Colonic mucosa (tissue), 4 donors: ENCODE measurements around the gene GADD45B. TPM values are rescaled to one million over a fixed set of nuclear protein-coding genes. Genes with fewer than 3 reads are reported as not detected.
"Not testable (repeated sequence)": the region's sequence is repeated elsewhere in the genome, so short reads cannot be mapped to it uniquely, and the experiment has no call there.

Experiments
- DNase-seq: peaks from one replicate; pipeline ENCODE4 v3.0.0-alpha.2; 2020
- H3K27ac ChIP-seq: fragments of 200-600 bp; one replicate; pipeline ENCODE4 v1.8.0; 2021
- H3K27me3 ChIP-seq: fragments of 200-600 bp; one replicate; pipeline ENCODE4 v1.8.0; 2021
- H3K36me3 ChIP-seq: fragments of 200-600 bp; one replicate; pipeline ENCODE4 v1.8.0; 2021
- H3K4me1 ChIP-seq: fragments of 200-600 bp; one replicate; pipeline ENCODE4 v1.8.0; 2021; ENCODE audit warnings: mild to moderate bottlenecking
- H3K4me3 ChIP-seq: fragments of 200-600 bp; one replicate; pipeline ENCODE4 v1.8.0; 2021
- H3K9ac ChIP-seq, 2 donors: one replicate each; pipeline ENCODE4 v1.7.0; 2013; ENCODE audit warnings: control low read depth in 2 of 2, low read depth in 2 of 2, low read length in 2 of 2
- H3K9me3 ChIP-seq: fragments of 200-600 bp; one replicate; pipeline ENCODE4 v1.8.0; 2021
- intact Hi-C: fragments of 100-400 bp; cut with DNase I; formaldehyde crosslinking; loops from one replicate; pipeline ENCODE4 v1.14.1; 2022
- total RNA-seq, 2 donors: library from RNA; stranded (reverse); fragmentation: NEBNext Ultra II Directional in 1 of 2; extraction: Animal tissue kit (Norgen Biotek cat#: 25700) in 1 of 2; gene quantifications; one replicate each; pipeline ENCODE4 v1.2.1, GENCODE V29; 2021
- TF ChIP-seq, protein P1 (sequence below): fragments of 200-600 bp; IDR thresholded peaks from one replicate; pipeline ENCODE4 v1.8.0; 2022; ENCODE audit warnings: antibody characterized with exemption, mild to moderate bottlenecking
- donor health status: healthy.
- donor health status: DM: no; HTN: no; CAD: no.
- donor health status: DM: no; HTN: no; CAD: no.

GADD45B gene
- total RNA-seq, 2 donors from 2014 or later, result 17.5 to 21.6 TPM

DNA sequence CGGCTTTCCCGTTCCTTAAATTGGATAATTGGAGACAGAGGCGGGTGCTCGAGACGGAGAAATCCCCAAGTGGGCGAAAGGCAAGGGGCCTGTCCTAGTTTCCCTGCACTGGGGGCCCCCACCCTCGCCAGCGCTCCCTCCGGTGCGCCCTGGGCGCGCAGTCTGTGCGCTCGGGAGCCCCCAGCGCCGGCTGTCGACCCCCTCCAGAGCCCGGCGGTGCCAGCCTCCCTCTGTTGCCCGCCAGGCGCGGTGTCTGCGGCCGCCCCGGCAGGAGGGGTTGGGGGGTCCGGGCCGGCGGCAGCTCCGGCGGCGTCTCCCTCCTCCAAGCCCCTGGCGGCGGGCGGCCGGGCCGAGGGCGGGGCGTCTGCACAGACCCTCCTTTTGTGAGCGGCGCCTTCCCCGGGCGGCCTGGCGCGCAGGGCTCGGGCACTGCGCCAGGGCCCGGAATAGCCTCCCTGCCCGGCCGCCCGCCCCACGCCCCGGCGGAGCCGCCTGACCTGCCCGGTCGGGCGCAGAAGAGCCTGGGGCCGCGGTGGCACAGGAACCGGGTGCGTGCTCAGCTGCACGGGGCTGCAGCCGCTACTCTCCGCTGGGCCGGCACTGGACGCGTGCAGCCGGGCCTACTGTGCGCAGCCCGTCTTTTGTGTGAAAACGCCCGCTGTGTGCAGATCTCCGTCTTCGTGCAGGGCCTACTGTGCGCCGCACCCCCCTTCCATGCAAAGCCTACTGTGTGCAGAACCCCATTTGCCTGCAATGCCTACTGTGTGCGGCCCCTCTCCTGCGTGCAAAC is 13.2 kb downstream of the GADD45B start:
- DNase-seq, result peak; percentile 55
- H3K9ac ChIP-seq, result peak overlapping the region; percentile 71 to 87
- H3K9me3 ChIP-seq, result no peaks in the 10 kb centered on the region
- no peaks in the 10 kb centered on the region for H3K36me3 ChIP-seq
- peaks cover 4% of the 10 kb centered on the region for H3K27me3 ChIP-seq
- H3K4me1 ChIP-seq, result peaks cover 26% of the 10 kb centered on the region
- H3K4me3 ChIP-seq, result peak overlapping the region; percentile 39
- H3K27ac ChIP-seq, result peak overlapping the region; percentile 45
- TF ChIP-seq, protein P1, sequence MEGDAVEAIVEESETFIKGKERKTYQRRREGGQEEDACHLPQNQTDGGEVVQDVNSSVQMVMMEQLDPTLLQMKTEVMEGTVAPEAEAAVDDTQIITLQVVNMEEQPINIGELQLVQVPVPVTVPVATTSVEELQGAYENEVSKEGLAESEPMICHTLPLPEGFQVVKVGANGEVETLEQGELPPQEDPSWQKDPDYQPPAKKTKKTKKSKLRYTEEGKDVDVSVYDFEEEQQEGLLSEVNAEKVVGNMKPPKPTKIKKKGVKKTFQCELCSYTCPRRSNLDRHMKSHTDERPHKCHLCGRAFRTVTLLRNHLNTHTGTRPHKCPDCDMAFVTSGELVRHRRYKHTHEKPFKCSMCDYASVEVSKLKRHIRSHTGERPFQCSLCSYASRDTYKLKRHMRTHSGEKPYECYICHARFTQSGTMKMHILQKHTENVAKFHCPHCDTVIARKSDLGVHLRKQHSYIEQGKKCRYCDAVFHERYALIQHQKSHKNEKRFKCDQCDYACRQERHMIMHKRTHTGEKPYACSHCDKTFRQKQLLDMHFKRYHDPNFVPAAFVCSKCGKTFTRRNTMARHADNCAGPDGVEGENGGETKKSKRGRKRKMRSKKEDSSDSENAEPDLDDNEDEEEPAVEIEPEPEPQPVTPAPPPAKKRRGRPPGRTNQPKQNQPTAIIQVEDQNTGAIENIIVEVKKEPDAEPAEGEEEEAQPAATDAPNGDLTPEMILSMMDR, result no peak
- intact Hi-C loops, result no loop called here

DNA sequence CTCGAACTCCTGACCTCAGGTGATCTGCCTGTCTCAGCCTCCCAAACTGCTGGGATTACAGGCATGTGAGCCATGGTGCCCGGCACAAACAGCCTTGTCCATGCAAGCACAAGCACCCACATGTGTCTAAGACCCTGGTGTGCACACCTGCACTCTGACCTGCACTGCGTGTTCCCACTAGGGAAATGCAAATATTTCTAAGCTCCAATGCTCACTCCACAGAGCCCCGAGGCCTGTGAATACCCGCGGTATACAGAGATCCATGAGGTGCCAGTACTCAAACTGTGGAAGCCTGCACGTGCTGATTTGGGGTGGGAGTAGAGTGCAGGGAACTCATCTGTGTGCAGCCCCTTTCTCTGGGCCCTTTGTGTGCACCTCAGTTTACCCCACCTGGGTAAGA is 14.7 kb downstream of the GADD45B start:
- intact Hi-C loops, result no loop called here
- H3K36me3 ChIP-seq, result no peaks in the 10 kb centered on the region
- no peak for DNase-seq
- no peak overlapping the region for H3K4me3 ChIP-seq
- H3K4me1 ChIP-seq, result peaks cover 31% of the 10 kb centered on the region
- peak overlapping the region; percentile 16 for H3K27ac ChIP-seq
- H3K9ac ChIP-seq, result peak overlapping the region in 1 of 2 donors; percentile 76
- H3K27me3 ChIP-seq, result peaks cover 4% of the 10 kb centered on the region
- H3K9me3 ChIP-seq, result no peaks in the 10 kb centered on the region
- TF ChIP-seq, protein P1, result no peak

DNA sequence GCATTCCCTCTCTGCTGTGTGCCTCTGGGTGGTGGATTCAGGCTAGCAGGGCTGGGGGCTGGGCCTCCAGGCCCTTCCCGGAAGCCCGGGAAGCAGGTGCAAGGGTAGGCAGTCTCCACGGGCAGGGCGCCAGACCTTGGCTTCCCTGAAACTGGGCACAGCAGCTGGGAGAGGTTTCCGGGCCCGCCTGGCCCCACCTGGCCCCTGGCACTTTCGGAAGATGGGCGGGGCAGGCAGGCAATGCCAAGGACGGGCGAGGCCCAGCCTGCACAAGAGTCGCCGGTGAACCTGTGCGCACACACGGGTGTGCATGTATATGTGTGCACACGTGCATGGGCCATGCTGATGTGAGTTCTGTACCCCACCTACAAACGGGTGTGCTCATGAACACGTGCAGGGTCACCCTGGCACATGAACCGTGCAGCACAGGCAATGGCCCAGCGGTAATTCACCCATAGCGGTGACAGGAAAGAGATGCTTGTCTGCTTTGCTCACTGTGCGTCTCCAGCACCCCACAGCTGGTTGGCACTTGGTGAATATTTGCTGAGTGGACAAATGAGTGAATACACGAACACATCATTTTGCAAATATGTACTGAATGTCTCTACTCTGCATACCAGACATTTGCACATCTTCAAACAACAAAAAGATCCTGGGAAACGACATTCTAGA is 15.3 kb downstream of the GADD45B start:
- intact Hi-C loops, result no loop called here
- Histone ChIP-seq H3K36me3 (no peaks in the 10 kb centered on the region), H3K9me3 (no peaks in the 10 kb centered on the region), H3K27me3 (peaks cover 4% of the 10 kb centered on the region), H3K4me1 (peaks cover 35% of the 10 kb centered on the region), H3K9ac (peak overlapping the region in 1 of 2 donors; percentile 76), H3K4me3 (no peak overlapping the region), H3K27ac (peak overlapping the region; percentile 16)
- TF ChIP-seq, protein P1, result no peak
- DNase-seq, result peak; percentile 97

GRCh38 chr19:2492870-2493269 is 16.9 kb downstream of the GADD45B start:
- DNase-seq, result no peak
- no peaks in the 10 kb centered on the region for H3K36me3 ChIP-seq
- TF ChIP-seq, protein P1, result no peak
- intact Hi-C loops, result no loop called here
- H3K9me3 ChIP-seq, result no peaks in the 10 kb centered on the region
- H3K27ac ChIP-seq, result no peak overlapping the region
- H3K4me3 ChIP-seq, result no peak overlapping the region
- peaks cover 35% of the 10 kb centered on the region for H3K4me1 ChIP-seq
- H3K27me3 ChIP-seq, result peaks cover 4% of the 10 kb centered on the region
- H3K9ac ChIP-seq, result no peak overlapping the region

GRCh38 chr19:2493448-2493847 is 17.5 kb downstream of the GADD45B start:
- H3K36me3 ChIP-seq, H3K27me3 ChIP-seq, intact Hi-C loops, H3K4me3 ChIP-seq, DNase-seq, H3K9me3 ChIP-seq, H3K9ac ChIP-seq, H3K27ac ChIP-seq: not testable (repeated sequence)
- H3K4me1 ChIP-seq, result peaks cover 32% of the 10 kb centered on the region

DNA sequence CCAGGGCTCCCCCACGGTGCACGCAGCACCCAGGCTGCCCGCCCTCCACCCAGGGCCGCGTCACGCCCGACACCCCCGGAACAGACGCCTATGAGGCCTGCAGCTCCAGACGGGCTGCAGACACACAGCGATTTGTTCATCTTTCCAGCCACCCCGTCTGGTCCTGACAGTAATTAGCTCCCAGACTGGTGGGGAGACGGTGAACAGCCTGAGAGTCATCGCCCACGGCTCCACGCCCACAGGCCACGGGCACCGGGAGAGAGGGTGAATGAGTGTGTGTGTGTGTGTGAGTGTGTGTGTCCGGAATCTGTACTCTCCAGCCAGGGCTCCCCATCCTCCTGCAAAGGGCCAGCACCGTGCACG is 18.1 kb downstream of the GADD45B start:
- Histone ChIP-seq H3K27ac (no peak overlapping the region), H3K27me3 (peaks cover 4% of the 10 kb centered on the region), H3K4me1 (peaks cover 28% of the 10 kb centered on the region), H3K36me3 (no peaks in the 10 kb centered on the region), H3K4me3 (peak overlapping the region; percentile 63), H3K9me3 (no peaks in the 10 kb centered on the region), H3K9ac (peak overlapping the region; percentile 79 to 89)
- intact Hi-C loops, result no loop called here
- TF ChIP-seq, protein P1, result no peak
- DNase-seq, result no peak
